HepG2 (cell line): ENCODE data around the gene TNS1. TPM values are rescaled to one million over a fixed set of nuclear protein-coding genes. Genes with fewer than 3 reads are reported as not detected.

Experiments used
- ATRX ChIP-seq: sonication (generic); formaldehyde crosslinking; IDR thresholded peaks from 2 replicates; pipeline ENCODE4 v1.4.0; 2020; ENCODE audit warnings: missing genetic modification reagents, borderline replicate concordance
- BRCA1 ChIP-seq: sonication (generic); formaldehyde crosslinking; IDR thresholded peaks from 2 replicates; pipeline ENCODE4 v1.4.0; 2020; ENCODE audit warnings: missing genetic modification reagents
- E2F1 ChIP-seq: sonication (generic); formaldehyde crosslinking; IDR thresholded peaks from 2 replicates; pipeline ENCODE4 v1.5.0; 2020; ENCODE audit warnings: missing genetic modification reagents
- FOXJ3 ChIP-seq: sonication (generic); formaldehyde crosslinking; IDR thresholded peaks from 2 replicates; pipeline ENCODE4 v1.4.0; 2020; ENCODE audit warnings: missing genetic modification reagents, mild to moderate bottlenecking, borderline replicate concordance
- HES4 ChIP-seq: sonication (generic); formaldehyde crosslinking; IDR thresholded peaks from 2 replicates; pipeline ENCODE4 v1.9.0; 2021; ENCODE audit warnings: mild to moderate bottlenecking, missing genetic modification reagents, borderline replicate concordance
- MLX ChIP-seq: IDR thresholded peaks from 2 replicates; pipeline ENCODE4 v1.6.1; 2016
- NCOA5 ChIP-seq: sonication (generic); formaldehyde crosslinking; IDR thresholded peaks from 2 replicates; pipeline ENCODE4 v1.4.0; 2020; ENCODE audit warnings: missing genetic modification reagents
- RFX1 ChIP-seq: fragments of 450-650 bp; IDR thresholded peaks from 2 replicates; pipeline ENCODE4 v1.6.1; 2017
- ZNF12 ChIP-seq: sonication (generic); formaldehyde crosslinking; IDR thresholded peaks from 2 replicates; pipeline ENCODE4 v1.5.0; 2020; ENCODE audit warnings: missing genetic modification reagents
- ZNF318 ChIP-seq: sonication (generic); formaldehyde crosslinking; IDR thresholded peaks from 2 replicates; pipeline ENCODE4 v1.4.0; 2020; ENCODE audit warnings: mild to moderate bottlenecking, missing genetic modification reagents
- ZNF512B ChIP-seq: sonication (generic); formaldehyde crosslinking; IDR thresholded peaks from 2 replicates; pipeline ENCODE4 v1.5.1; 2020; ENCODE audit warnings: missing genetic modification reagents, mild to moderate bottlenecking, borderline replicate concordance
- ZNF572 ChIP-seq: sonication (generic); formaldehyde crosslinking; IDR thresholded peaks from 2 replicates; pipeline ENCODE4 v1.5.1; 2020; ENCODE audit warnings: mild to moderate bottlenecking, missing genetic modification reagents
- ZNF747 ChIP-seq: sonication (generic); formaldehyde crosslinking; IDR thresholded peaks from 2 replicates; pipeline ENCODE4 v1.8.1; 2023; ENCODE audit warnings: missing genetic modification reagents, mild to moderate bottlenecking, borderline replicate concordance
- ZNF891 ChIP-seq: sonication (generic); formaldehyde crosslinking; IDR thresholded peaks from 2 replicates; pipeline ENCODE4 v1.5.0; 2020; ENCODE audit warnings: mild to moderate bottlenecking, missing genetic modification reagents
- polyA plus RNA-seq, 8 experiments: library from polyadenylated mRNA; depleted of rRNA in 3 of 8; stranded (reverse) in 7 of 8; unstranded in 1 of 8; fragments of >200 nt; fragmentation: Illumina TruSeq in 4 of 8; extraction: Trizol in 4 of 8; gene quantifications; 2 replicates each; pipeline versions ENCODE4 v1.2.1 to v1.2.3, GENCODE V29; 2011 to 2016; ENCODE audit warnings: low read depth in 4 of 8, missing spikeins in 1 of 8, mixed read lengths in 1 of 8; ENCODE audit not compliant: insufficient read depth in 1 of 8
- total RNA-seq, 5 experiments: library from RNA; depleted of rRNA; stranded (reverse); fragments of >200 nt; fragmentation: Illumina TruSeq; extraction: Trizol; gene quantifications; 2 replicates each; pipeline ENCODE4 v1.2.3, GENCODE V29; 2016; ENCODE audit warnings: low read depth in 1 of 5

The TNS1 gene
- total and polyA plus RNA-seq, 2 of the 13 experiments (the other 11 are each of a cell fraction or from before 2014, with no cell fraction given): 1.9 to 118 TPM

GRCh38 chr2:217943446-217944321 is 59.1 kb downstream of the TNS1 start (continued):
- peak; percentile 79; the same call in 1 of the 2 replicates for TF ChIP-seq ZNF318 (CRISPR knock-in tag)
- TF ChIP-seq HES4 (CRISPR knock-in tag): no peak
- no peak for TF ChIP-seq RFX1
- peak; percentile 43; the same call in 1 of the 2 replicates for TF ChIP-seq BRCA1 (CRISPR knock-in tag)
- no peak for TF ChIP-seq MLX (CRISPR knock-in tag)
- peak; percentile 92 for TF ChIP-seq ZNF572 (CRISPR knock-in tag)
- peak; percentile 96 for TF ChIP-seq ZNF891 (CRISPR knock-in tag)
- no peak for TF ChIP-seq NCOA5 (CRISPR knock-in tag)
- TF ChIP-seq ZNF12: no peak
- no peak for TF ChIP-seq ZNF747 (CRISPR knock-in tag)
- no peak for TF ChIP-seq ATRX (CRISPR knock-in tag)
- no peak for TF ChIP-seq E2F1 (CRISPR knock-in tag)
- TF ChIP-seq ZNF512B: peak; percentile 50; the same call in 1 of the 2 replicates
- TF ChIP-seq FOXJ3 (CRISPR knock-in tag): no peak
